Dendritic cell treated with granulocyte-macrophage colony-stimulating factor and Interleukin-4, amounts not matched to agents 40 ng/mL and 50 ng/mL, for 4 days (primary cell): Measurements from ENCODE around the gene PAQR9.

Experiments used
- H3K27ac Mint-ChIP-seq: one replicate; pipeline ENCODE4 v1.8.0; 2022; ENCODE audit warnings: mild to moderate bottlenecking, mixed read lengths
- H3K27me3 Mint-ChIP-seq: one replicate; pipeline ENCODE4 v1.8.0; 2022; ENCODE audit warnings: mild to moderate bottlenecking, mixed read lengths
- H3K36me3 Mint-ChIP-seq: one replicate; pipeline ENCODE4 v1.8.0; 2022; ENCODE audit warnings: low read depth, mixed read lengths
- H3K4me1 Mint-ChIP-seq: one replicate; pipeline ENCODE4 v1.8.0; 2022; ENCODE audit warnings: low read depth, mixed read lengths
- H3K4me3 Mint-ChIP-seq: one replicate; pipeline ENCODE4 v1.8.0; 2022; ENCODE audit warnings: mild to moderate bottlenecking, moderate library complexity, mixed read lengths
- H3K9me3 Mint-ChIP-seq: one replicate; pipeline ENCODE4 v1.8.0; 2022; ENCODE audit warnings: mixed read lengths
- intact Hi-C: fragments of 100-400 bp; cut with micrococcal nuclease; formaldehyde crosslinking; loops from one replicate; pipeline ENCODE4 v1.15.0; 2022

The PAQR9 gene

DNA sequence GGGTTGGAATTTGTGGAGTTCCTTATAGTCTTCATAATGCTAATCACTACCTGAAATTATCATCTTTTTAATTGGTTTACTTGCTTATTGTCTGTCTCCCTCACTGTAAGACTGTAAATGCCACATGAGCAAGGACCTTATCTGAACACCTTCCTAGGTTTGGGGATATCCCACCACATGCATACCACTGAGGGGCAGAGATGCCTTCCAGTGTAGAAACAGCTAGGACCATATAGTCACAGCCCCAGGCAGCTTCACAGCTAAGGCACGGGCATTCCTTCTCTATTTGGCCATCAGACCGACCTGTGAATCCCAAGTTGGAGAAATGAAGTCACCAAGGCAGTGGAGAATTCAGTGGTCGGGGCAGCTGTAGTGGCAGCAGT is 28.6 kb downstream of the PAQR9 start:
- Mint-ChIP-seq H3K27me3 (peaks cover 1% of the 10 kb centered on the region), H3K9me3 (no peaks in the 10 kb centered on the region), H3K4me3 (no peak overlapping the region), H3K4me1 (no peaks in the 10 kb centered on the region), H3K36me3 (no peaks in the 10 kb centered on the region), H3K27ac (no peak overlapping the region)
- intact Hi-C loops, result loop anchor here (5.0 kb wide), 1 partner anchor 57 kb away; no protein-coding TSS in a partner anchor

DNA sequence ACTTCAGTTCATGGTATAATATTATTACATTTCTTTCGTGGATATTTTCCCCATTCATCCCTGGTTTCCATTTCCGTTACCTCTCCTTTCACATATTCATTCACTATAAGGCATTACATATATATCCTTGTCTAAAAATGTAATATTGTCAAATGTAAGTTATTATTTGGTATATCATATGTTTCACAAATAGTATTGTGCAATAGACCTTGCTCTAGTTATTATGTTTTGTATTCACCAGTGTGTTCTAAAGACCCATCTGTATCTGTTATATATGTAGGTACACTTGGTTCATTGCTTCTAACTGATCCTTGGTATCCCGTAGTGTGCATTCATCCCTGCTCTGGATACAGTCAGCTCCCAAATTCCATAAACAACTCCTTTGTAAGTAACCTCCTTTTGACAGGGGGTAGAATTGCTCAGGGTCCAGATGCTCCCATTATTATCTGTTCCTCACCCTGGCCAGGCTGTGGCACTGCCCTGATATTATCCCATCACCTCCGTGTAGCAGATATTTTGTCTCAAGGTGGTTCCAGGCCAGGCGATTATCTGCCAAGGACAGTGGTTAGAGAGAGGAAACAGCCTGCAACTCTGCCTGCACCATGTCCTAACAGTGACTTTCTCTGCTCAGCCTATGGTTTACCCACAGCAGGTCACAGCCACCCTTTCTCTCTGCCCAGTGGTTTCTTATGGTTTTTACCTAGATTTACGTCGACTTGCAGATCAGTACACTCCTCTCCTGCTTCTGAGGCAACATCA is 29.2 kb downstream of the PAQR9 start:
- Mint-ChIP-seq H3K36me3 (no peaks in the 10 kb centered on the region), H3K9me3 (no peaks in the 10 kb centered on the region), H3K4me3 (no peak overlapping the region), H3K4me1 (no peaks in the 10 kb centered on the region), H3K27me3 (peaks cover 1% of the 10 kb centered on the region), H3K27ac (no peak overlapping the region)
- intact Hi-C loops, result loop anchor here (5.0 kb wide), 1 partner anchor 58 kb away; no protein-coding TSS in a partner anchor

DNA sequence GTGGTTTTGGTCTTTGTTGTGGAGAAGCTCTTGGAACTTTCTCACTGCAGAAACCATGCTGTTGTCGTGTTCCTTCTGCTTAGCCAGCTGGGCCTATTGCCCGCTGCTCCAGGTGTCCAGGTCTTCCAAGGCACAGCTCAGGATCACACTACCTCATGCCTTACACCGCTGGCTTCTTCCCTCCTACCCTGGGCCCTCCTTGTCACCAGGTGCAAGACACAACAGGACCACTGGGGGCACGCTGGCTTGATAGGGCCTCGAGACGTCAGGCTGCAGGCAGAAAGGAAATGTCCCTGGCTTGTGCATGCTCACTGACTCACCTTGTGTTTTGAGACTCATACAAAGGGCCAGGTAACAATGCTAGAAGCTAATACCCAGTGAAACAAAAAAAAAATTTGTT is 32.3 kb downstream of the PAQR9 start:
- no peaks in the 10 kb centered on the region for H3K27me3 Mint-ChIP-seq
- no peak overlapping the region for H3K4me3 Mint-ChIP-seq
- intact Hi-C loops, result loop anchor here (5.0 kb wide), 1 partner anchor 61 kb away; no protein-coding TSS in a partner anchor
- no peaks in the 10 kb centered on the region for H3K36me3 Mint-ChIP-seq
- H3K4me1 Mint-ChIP-seq, result no peaks in the 10 kb centered on the region
- no peak overlapping the region for H3K27ac Mint-ChIP-seq
- no peaks in the 10 kb centered on the region for H3K9me3 Mint-ChIP-seq

DNA sequence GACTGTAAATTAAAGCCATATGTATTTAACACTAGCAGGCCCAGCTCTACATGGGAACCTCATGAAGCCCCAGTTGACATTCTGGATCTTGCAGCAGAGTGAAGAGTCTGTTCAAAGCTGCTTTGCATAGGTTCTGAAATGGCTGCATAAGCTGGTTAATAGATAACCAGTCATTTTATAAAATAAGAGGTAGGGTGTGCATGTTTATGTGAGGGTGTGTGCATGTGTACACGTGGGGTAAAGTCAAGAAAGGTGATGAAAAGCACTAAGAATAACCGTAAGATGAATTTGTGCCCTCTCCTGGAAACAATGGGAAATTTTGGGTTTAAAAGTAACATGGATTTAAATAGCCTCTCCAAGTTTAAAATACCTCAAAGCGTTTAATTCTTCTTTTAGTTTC is 33.0 kb downstream of the PAQR9 start:
- H3K4me1 Mint-ChIP-seq, result no peaks in the 10 kb centered on the region

DNA sequence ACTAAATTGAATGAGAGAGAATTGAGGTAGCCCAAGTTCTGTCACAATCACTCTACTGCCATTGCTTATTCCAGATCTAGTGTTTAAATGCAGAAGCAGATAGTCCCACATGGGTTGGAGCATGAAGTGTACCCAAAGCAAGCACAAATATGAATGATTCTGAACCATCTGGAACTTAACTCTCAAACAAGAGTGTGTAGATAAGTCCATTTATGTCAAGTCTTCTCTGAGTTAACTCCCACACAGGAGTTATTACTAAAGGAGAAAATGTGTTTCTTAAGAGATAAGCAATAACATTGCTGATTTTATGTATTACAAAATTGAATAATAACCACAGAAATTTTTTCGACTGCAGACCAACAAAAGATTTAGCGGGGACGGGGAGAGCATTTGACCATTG is 33.6 kb downstream of the PAQR9 start:
- H3K9me3 Mint-ChIP-seq, result no peaks in the 10 kb centered on the region
- intact Hi-C loops, result loop anchor here (5.0 kb wide), 1 partner anchor 62 kb away; no protein-coding TSS in a partner anchor
- H3K36me3 Mint-ChIP-seq, result no peaks in the 10 kb centered on the region
- H3K4me1 Mint-ChIP-seq, result no peaks in the 10 kb centered on the region
- H3K27me3 Mint-ChIP-seq, result no peaks in the 10 kb centered on the region
- H3K27ac Mint-ChIP-seq, result no peak overlapping the region
- no peak overlapping the region for H3K4me3 Mint-ChIP-seq

More for the DNA sequence above, 33.0 kb downstream of the PAQR9 start:
- intact Hi-C loops, result loop anchor here (5.0 kb wide), 1 partner anchor 62 kb away; no protein-coding TSS in a partner anchor
- Mint-ChIP-seq H3K27me3 (no peaks in the 10 kb centered on the region), H3K27ac (no peak overlapping the region), H3K9me3 (no peaks in the 10 kb centered on the region), H3K36me3 (no peaks in the 10 kb centered on the region), H3K4me3 (no peak overlapping the region)

DNA sequence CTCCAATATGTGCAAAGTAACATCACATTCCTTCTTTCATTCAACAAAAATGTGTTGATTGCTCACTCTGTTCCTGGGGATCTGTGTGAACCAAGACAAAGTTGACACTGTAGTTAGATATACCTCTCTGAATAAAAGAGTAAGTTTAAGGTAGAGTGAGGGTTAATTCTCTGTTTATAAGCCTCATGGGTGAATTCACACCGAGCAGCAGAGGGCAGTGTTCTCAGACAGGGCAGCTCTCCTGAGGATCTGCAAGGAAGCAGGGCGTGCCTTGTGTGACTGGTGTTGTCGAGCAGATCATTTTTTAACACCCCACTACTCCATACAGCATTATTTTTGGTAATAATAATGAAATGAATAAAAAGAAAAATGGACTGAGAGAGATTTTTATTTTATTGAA is 34.4 kb downstream of the PAQR9 start:
- intact Hi-C loops, result no loop called here
- Mint-ChIP-seq H3K4me3 (no peak overlapping the region), H3K4me1 (no peaks in the 10 kb centered on the region), H3K36me3 (no peaks in the 10 kb centered on the region), H3K27me3 (no peaks in the 10 kb centered on the region), H3K27ac (no peak overlapping the region), H3K9me3 (no peaks in the 10 kb centered on the region)

DNA sequence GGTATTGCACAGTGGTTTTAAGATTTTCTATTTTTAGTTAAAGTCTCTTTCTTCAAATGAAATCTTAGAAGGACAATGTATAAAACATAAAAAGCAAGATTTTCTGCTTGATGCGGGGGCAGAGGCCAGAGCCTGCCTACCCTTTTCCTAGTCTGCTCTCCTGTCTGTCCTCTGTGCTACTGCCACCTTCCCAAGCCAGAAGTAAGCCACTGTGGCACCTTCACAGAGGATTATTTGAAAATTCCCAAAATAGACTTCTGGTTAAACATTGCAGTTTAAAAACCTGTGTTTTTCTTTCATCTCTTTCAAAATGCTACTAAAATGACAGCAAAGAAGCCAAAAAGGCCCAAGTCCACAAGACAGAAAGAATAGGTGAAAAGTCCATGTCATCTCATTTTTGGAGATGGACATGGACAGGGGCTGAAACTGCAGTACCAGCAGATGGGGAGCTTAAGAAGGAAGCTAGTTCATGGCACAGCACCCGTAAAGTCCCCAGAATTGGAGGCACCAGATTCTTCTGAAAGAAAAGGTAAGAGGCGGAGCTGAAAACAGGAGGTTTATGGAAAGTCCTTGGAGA is 37.0 kb downstream of the PAQR9 start:
- Mint-ChIP-seq H3K4me1 (no peaks in the 10 kb centered on the region), H3K27me3 (peaks cover 2% of the 10 kb centered on the region), H3K4me3 (no peak overlapping the region), H3K36me3 (no peaks in the 10 kb centered on the region), H3K27ac (no peak overlapping the region), H3K9me3 (no peaks in the 10 kb centered on the region)
- intact Hi-C loops, result no loop called here

DNA sequence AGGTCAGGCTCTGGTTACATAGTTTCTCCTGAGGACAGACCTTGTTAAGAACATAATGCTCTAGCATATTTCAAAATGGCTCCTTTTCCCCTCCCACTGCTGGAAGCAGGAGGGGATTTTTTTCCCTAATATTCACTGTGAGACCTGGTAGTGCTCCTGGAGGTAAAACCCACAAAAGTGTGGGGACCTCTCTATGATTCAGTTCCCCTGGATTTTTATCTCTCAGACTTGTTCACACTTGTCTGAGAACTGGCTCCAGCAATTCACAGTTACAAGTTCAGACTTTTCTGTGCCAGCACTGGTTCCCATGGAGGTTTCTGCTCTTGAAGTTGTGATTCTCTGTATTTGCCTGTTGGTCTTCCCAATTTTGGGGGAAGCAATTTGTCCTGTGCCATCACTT is 38.3 kb downstream of the PAQR9 start:
- H3K27me3 Mint-ChIP-seq, result peaks cover 2% of the 10 kb centered on the region
- H3K36me3 Mint-ChIP-seq, result no peaks in the 10 kb centered on the region
- H3K4me1 Mint-ChIP-seq, result no peaks in the 10 kb centered on the region
- H3K9me3 Mint-ChIP-seq, result no peaks in the 10 kb centered on the region
- intact Hi-C loops, result no loop called here
- no peak overlapping the region for H3K27ac Mint-ChIP-seq
- H3K4me3 Mint-ChIP-seq, result no peak overlapping the region

DNA sequence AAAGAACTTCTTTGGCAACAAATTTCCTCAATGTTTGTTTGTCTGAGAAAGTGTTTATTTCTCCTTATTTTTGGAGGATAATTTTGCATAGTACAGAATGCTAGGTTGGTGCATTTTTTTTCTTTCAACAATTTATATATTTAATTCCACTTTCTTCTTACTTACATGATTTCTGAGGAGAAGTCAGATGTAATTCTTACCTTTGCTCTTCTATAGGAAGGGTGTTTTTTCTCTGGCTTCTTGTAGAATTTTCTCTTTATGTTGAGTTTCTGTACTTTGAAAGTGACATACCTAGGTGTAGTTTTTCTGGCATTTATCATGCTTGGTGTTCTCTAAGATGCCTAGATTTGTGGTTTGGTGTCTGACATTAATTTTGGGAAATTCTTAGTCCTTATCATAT is 39.8 kb downstream of the PAQR9 start:
- no peak overlapping the region for H3K27ac Mint-ChIP-seq
- no peaks in the 10 kb centered on the region for H3K36me3 Mint-ChIP-seq
- H3K4me3 Mint-ChIP-seq, result no peak overlapping the region
- no peaks in the 10 kb centered on the region for H3K4me1 Mint-ChIP-seq
- no peaks in the 10 kb centered on the region for H3K9me3 Mint-ChIP-seq
- intact Hi-C loops, result no loop called here
- H3K27me3 Mint-ChIP-seq, result peaks cover 2% of the 10 kb centered on the region

DNA sequence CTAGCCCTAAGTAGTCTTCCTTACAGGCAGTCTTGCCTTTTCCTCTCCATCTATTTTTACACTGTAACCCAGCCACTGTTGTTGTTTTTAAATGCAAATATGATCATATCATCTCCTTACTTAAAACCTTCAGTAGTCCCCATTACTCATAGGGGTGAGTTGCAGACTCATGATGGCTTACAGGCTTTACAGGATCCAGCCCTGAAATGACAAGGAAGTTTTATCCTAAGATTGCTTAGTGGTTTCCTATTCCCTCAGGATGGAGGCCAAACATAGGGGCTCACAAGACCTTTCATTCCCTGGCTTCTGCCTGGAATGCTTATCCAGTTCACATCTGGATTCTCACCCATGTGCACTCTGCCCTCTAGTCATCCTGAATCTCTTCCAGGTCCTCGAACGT is 46.9 kb downstream of the PAQR9 start:
- Mint-ChIP-seq H3K9me3 (no peaks in the 10 kb centered on the region), H3K4me1 (no peaks in the 10 kb centered on the region), H3K36me3 (no peaks in the 10 kb centered on the region), H3K27me3 (peaks cover 2% of the 10 kb centered on the region), H3K4me3 (no peak overlapping the region), H3K27ac (no peak overlapping the region)
- intact Hi-C loops, result no loop called here

DNA sequence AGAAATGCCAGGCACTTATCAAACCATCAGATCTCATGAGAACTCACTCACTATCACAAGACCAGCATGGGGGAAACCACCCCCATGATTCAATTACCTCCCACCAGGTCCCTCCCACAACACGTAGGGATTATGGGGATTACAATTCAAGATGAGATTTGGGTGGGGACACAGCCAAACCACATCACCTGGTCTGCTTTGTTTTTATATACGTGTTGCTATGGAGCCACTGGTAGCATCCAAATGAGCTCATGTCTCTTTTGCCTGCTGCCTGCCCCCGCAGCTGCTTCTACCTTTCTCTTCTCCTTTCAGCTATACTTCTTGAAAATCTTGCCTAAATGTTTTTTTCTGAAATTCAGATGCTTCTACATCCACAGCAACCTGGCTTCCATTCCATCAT is 47.8 kb downstream of the PAQR9 start:
- no peak overlapping the region for H3K4me3 Mint-ChIP-seq
- H3K27ac Mint-ChIP-seq, result no peak overlapping the region
- H3K27me3 Mint-ChIP-seq, result peaks cover 2% of the 10 kb centered on the region
- H3K4me1 Mint-ChIP-seq, result no peaks in the 10 kb centered on the region
- H3K36me3 Mint-ChIP-seq, result no peaks in the 10 kb centered on the region
- intact Hi-C loops, result no loop called here
- no peaks in the 10 kb centered on the region for H3K9me3 Mint-ChIP-seq

DNA sequence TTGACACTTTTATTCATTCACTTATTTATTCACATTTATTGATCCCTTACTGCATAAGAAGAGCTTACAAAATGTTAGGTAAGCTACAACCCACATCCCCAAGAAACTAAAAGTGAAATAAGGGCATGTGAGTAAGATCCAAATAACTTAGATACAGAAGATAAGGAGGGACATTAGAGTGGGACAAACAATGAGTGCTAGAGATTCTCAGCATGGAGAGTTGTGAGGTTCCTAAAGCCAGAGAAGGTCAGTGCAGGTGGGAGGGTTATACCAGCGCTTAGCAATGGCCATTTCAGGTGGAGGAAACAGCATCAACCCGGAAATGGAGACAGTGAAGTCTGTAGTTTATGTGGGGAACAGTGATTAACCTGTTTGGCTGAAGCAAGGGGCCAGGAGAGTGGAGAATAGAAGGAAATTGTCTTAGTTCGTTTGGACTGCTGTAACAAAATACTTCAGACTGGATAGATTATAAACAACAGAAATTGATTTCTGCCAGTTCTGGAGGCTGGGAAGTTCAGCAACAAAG is 49.1 kb downstream of the PAQR9 start:
- Mint-ChIP-seq H3K9me3 (no peaks in the 10 kb centered on the region), H3K4me3 (no peak overlapping the region), H3K27ac (no peak overlapping the region), H3K27me3 (peaks cover 2% of the 10 kb centered on the region), H3K4me1 (no peaks in the 10 kb centered on the region), H3K36me3 (no peaks in the 10 kb centered on the region)
- intact Hi-C loops, result no loop called here

DNA sequence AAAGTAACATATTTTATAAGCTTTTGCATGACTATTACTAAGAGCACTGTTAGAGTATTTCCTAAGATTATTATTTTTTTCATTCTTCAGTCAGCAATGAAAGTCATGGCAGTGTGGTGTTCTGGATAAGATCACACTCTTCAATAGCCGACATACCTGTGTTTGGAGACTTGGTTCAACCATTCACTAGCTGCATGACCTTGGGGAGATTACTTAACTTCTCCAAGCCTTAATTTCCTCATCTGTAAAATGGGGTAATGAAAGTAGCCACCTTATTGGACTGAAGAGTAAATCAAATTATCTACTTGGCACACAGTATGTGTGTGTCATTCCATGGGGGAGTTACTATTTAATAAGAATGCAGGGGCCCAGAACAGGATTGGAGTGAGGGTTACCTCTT is 50.0 kb downstream of the PAQR9 start:
- H3K4me3 Mint-ChIP-seq, result no peak overlapping the region
- H3K4me1 Mint-ChIP-seq, result no peaks in the 10 kb centered on the region
- H3K27ac Mint-ChIP-seq, result no peak overlapping the region
- H3K9me3 Mint-ChIP-seq, result no peaks in the 10 kb centered on the region
- H3K36me3 Mint-ChIP-seq, result no peaks in the 10 kb centered on the region
- H3K27me3 Mint-ChIP-seq, result peaks cover 2% of the 10 kb centered on the region
- intact Hi-C loops, result no loop called here

DNA sequence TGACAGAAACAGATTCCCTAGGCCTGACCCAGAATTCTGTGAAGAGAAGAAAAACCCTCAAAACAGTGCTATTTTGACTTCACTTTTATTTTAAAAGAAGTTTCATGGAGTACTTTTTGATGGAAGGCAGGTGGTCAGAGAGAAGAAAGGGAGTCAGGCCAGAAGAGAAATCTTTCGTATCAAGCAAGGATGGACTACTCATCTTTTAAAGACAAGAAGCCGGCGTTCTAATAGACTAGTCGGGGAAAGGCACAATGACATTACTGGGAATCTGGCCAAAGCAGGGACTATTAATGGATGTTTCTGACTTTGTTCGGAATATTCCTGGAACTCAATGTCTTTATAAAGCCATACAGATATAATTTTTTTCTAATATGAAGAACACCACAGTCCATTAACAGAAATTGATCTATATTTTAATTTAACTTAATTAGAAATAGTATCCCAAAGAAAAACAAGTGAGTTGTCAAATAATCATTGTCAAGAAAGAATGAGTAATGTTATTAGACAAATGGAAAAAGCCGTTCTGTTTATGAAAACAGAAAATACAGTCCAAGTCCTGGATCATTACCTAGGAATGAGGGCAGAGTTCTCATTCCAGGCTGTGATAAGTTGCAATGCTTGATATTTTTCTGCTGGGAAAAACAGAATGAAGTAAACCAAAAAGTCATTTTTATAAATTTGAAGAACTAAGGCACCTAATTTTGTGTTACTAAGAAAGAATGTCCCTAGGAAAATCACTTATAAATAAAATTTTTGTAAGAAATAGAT is 50.9 kb downstream of the PAQR9 start:
- H3K4me1 Mint-ChIP-seq, result no peaks in the 10 kb centered on the region
- H3K27me3 Mint-ChIP-seq, result peaks cover 2% of the 10 kb centered on the region
- H3K27ac Mint-ChIP-seq, result no peak overlapping the region
- intact Hi-C loops, result no loop called here
- H3K9me3 Mint-ChIP-seq, result no peaks in the 10 kb centered on the region
- no peak overlapping the region for H3K4me3 Mint-ChIP-seq
- no peaks in the 10 kb centered on the region for H3K36me3 Mint-ChIP-seq
